ENCODE measurements around the gene NOL3. TPM values are rescaled to one million over a fixed set of nuclear protein-coding genes. Genes with fewer than 3 reads are reported as not detected.

Gene NOL3
- total and polyA plus RNA-seq, 2 of the 13 experiments (the other 11 are each of a cell fraction or from before 2014, with no cell fraction given) = 5.7 to 20.5 TPM

GRCh38 chr16:67170168-67170948, at the start of gene NOL3 (continued):
- TF ChIP-seq ZNF263 (CRISPR knock-in tag; IDR thresholded peaks at IDR 0.05) (no peak), ZNF776 (CRISPR knock-in tag; IDR thresholded peaks at IDR 0.05) (no peak), YEATS2 (CRISPR knock-in tag; IDR thresholded peaks at IDR 0.05; ENCODE audit: borderline replicate concordance) (no peak; the same call in none of the 2 replicates), SP1 (IDR thresholded peaks at IDR 0.05) (no peak), SP1 (CRISPR knock-in tag; IDR thresholded peaks at IDR 0.05) (no peak; the same call in 1 of the 2 replicates), RFX1 (IDR thresholded peaks at IDR 0.05) (no peak), CHD2 (IDR thresholded peaks at IDR 0.05; ENCODE audit: low read depth, low read length) (no peak), ZBTB21 (CRISPR knock-in tag; IDR thresholded peaks at IDR 0.05) (no peak), PAF1 (CRISPR knock-in tag; IDR thresholded peaks at IDR 0.05) (no peak), PTBP1 (IDR thresholded peaks at IDR 0.05; ENCODE audit: low read depth, low read length, poor library complexity, severe bottlenecking) (no peak), ZNF224 (CRISPR knock-in tag; IDR thresholded peaks at IDR 0.05) (no peak), SMAD1 (CRISPR knock-in tag; IDR thresholded peaks at IDR 0.05; ENCODE audit: borderline replicate concordance, low read depth) (no peak), ZBTB38 (CRISPR knock-in tag; IDR thresholded peaks at IDR 0.05) (peak; percentile 77), ZNF605 (CRISPR knock-in tag; IDR thresholded peaks at IDR 0.05) (no peak), HNF1B (CRISPR knock-in tag; IDR thresholded peaks at IDR 0.05) (peak; percentile 80), NCOA2 (CRISPR knock-in tag; IDR thresholded peaks at IDR 0.05) (no peak), ATF2 (CRISPR knock-in tag; IDR thresholded peaks at IDR 0.05) (0 out of 2 replicates have a peak, but pooled peaks have one; percentile 2), ZNF205 (CRISPR knock-in tag; IDR thresholded peaks at IDR 0.05) (no peak; the same call in 1 of the 2 replicates), MAFF (IDR thresholded peaks at IDR 0.05; ENCODE audit: low read depth, low read length) (peak; percentile 18; the same call in 1 of the 2 replicates)
- TF ChIP-seq, protein P1, sequence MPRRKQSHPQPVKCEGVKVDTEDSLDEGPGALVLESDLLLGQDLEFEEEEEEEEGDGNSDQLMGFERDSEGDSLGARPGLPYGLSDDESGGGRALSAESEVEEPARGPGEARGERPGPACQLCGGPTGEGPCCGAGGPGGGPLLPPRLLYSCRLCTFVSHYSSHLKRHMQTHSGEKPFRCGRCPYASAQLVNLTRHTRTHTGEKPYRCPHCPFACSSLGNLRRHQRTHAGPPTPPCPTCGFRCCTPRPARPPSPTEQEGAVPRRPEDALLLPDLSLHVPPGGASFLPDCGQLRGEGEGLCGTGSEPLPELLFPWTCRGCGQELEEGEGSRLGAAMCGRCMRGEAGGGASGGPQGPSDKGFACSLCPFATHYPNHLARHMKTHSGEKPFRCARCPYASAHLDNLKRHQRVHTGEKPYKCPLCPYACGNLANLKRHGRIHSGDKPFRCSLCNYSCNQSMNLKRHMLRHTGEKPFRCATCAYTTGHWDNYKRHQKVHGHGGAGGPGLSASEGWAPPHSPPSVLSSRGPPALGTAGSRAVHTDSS (CRISPR knock-in tag; conservative IDR thresholded peaks at IDR 0.05) = no peak
- TF ChIP-seq, protein P2, sequence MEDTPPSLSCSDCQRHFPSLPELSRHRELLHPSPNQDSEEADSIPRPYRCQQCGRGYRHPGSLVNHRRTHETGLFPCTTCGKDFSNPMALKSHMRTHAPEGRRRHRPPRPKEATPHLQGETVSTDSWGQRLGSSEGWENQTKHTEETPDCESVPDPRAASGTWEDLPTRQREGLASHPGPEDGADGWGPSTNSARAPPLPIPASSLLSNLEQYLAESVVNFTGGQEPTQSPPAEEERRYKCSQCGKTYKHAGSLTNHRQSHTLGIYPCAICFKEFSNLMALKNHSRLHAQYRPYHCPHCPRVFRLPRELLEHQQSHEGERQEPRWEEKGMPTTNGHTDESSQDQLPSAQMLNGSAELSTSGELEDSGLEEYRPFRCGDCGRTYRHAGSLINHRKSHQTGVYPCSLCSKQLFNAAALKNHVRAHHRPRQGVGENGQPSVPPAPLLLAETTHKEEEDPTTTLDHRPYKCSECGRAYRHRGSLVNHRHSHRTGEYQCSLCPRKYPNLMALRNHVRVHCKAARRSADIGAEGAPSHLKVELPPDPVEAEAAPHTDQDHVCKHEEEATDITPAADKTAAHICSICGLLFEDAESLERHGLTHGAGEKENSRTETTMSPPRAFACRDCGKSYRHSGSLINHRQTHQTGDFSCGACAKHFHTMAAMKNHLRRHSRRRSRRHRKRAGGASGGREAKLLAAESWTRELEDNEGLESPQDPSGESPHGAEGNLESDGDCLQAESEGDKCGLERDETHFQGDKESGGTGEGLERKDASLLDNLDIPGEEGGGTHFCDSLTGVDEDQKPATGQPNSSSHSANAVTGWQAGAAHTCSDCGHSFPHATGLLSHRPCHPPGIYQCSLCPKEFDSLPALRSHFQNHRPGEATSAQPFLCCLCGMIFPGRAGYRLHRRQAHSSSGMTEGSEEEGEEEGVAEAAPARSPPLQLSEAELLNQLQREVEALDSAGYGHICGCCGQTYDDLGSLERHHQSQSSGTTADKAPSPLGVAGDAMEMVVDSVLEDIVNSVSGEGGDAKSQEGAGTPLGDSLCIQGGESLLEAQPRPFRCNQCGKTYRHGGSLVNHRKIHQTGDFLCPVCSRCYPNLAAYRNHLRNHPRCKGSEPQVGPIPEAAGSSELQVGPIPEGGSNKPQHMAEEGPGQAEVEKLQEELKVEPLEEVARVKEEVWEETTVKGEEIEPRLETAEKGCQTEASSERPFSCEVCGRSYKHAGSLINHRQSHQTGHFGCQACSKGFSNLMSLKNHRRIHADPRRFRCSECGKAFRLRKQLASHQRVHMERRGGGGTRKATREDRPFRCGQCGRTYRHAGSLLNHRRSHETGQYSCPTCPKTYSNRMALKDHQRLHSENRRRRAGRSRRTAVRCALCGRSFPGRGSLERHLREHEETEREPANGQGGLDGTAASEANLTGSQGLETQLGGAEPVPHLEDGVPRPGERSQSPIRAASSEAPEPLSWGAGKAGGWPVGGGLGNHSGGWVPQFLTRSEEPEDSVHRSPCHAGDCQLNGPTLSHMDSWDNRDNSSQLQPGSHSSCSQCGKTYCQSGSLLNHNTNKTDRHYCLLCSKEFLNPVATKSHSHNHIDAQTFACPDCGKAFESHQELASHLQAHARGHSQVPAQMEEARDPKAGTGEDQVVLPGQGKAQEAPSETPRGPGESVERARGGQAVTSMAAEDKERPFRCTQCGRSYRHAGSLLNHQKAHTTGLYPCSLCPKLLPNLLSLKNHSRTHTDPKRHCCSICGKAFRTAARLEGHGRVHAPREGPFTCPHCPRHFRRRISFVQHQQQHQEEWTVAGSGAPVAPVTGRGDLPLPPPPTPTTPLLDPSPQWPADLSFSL (CRISPR knock-in tag; IDR thresholded peaks at IDR 0.05) = no peak
